ENCODE measurements around the gene SEC22B. TPM values are rescaled to one million over a fixed set of nuclear protein-coding genes. Genes with fewer than 3 reads are reported as not detected.
"Not testable (repeated sequence)": the region's sequence is repeated elsewhere in the genome, so short reads cannot be mapped to it uniquely, and the experiment has no call there.

Gene SEC22B
- polyA plus RNA-seq, 1 of the 3 experiments (the other 2 are of a cell fraction): 15.2 TPM

GRCh38 chr1:120158495-120158894, 17.8 kb downstream of the SEC22B start:
- H3K4me3 ChIP-seq (ENCODE audit: low read depth in 2 of 2, low read length in 1 of 2); H3K9me3 ChIP-seq; H3K27me3 ChIP-seq (ENCODE audit: insufficient read depth); CTCF ChIA-PET; H3K27ac ChIP-seq (ENCODE audit: low read depth in 2 of 2, low read length in 1 of 2); H3K9ac ChIP-seq; H3K9me2 ChIP-seq; DNase-seq; H3K4me2 ChIP-seq; H3K36me3 ChIP-seq (replicated peaks in 1 of 2; ENCODE audit: control insufficient read depth in 1 of 2, insufficient read depth in 2 of 2, low read length in 1 of 2); H3F3A ChIP-seq (replicated peaks; ENCODE audit: insufficient read depth); H3K4me1 ChIP-seq (ENCODE audit: control insufficient read depth in 1 of 2, insufficient read depth in 2 of 2, low read depth in 1 of 2, low read length in 1 of 2); POLR2A ChIA-PET; H3K79me2 ChIP-seq (ENCODE audit: insufficient read depth); H2AFZ ChIP-seq (ENCODE audit: low read depth); H4K20me1 ChIP-seq (ENCODE audit: insufficient read depth): not testable (repeated sequence)
- WGBS (ENCODE audit: low lambda C conversion rate): no CpG with 5 or more reads among the region's 1 CpG

DNA sequence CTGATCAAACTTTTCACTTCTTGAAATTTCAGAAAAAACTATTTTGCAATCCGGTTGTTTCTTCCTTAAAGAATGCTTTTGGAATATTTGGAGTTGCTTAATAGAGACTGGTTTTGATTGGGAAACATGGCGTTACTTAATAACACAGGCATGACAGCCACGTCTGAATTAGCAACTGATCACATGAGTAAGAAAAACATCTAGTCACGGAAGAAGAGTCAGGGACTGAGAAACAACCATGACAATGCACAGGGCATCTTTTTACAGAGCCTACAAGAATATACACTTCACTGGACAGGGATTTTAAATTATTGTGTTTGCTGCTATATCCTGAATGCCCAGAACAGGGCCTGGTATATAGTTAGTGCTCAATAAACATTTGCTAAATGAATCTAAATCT, 18.2 kb downstream of the SEC22B start:
- H3K4me2 ChIP-seq; H4K20me1 ChIP-seq (ENCODE audit: insufficient read depth); H2AFZ ChIP-seq (ENCODE audit: low read depth); H3K4me3 ChIP-seq (ENCODE audit: low read depth in 2 of 2, low read length in 1 of 2); H3K9me3 ChIP-seq; H3K79me2 ChIP-seq (ENCODE audit: insufficient read depth); DNase-seq; CTCF ChIA-PET; H3K36me3 ChIP-seq (replicated peaks in 1 of 2; ENCODE audit: control insufficient read depth in 1 of 2, insufficient read depth in 2 of 2, low read length in 1 of 2); H3F3A ChIP-seq (replicated peaks; ENCODE audit: insufficient read depth); H3K4me1 ChIP-seq (ENCODE audit: control insufficient read depth in 1 of 2, insufficient read depth in 2 of 2, low read depth in 1 of 2, low read length in 1 of 2); H3K27me3 ChIP-seq (ENCODE audit: insufficient read depth); H3K9me2 ChIP-seq; H3K27ac ChIP-seq (ENCODE audit: low read depth in 2 of 2, low read length in 1 of 2); POLR2A ChIA-PET; H3K9ac ChIP-seq: not testable (repeated sequence)
- WGBS (ENCODE audit: low lambda C conversion rate): no CpG with 5 or more reads among the region's 4 CpGs

DNA sequence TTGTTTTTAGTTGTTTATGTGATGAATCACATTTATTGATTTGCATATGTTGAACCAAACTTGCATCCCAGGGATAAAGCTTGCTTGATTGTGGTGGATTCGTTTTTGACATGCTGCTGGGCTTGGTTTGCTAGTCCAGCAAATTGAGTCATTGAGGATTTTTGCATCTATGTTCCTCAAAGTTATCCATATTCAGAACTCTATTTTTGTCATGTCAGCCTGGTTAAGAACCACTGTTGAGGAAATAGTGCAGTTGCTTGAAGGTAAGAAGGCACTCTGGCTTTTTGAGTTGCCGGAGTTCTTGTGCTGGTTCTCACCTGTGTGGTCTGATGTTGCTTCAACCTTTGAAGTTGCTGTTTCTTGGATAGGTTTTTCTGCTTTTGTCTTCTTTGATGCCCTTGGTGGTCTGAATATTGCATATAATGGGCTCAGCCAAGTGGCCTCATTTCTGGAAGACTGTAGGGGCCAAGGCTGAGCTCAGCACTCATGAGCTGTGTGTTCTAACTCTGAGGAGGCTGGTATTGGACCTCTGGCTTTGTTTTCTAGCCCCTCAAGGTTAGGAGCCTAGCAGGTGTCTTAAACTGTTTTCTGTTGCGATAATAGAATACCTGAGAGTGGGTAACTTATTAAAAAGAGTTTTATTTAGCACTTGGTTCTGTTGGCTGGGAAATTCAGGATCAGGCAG, 26.0 kb downstream of the SEC22B start:
- DNase-seq; H3K4me1 ChIP-seq (ENCODE audit: control insufficient read depth in 1 of 2, insufficient read depth in 2 of 2, low read depth in 1 of 2, low read length in 1 of 2); H4K20me1 ChIP-seq (ENCODE audit: insufficient read depth); H3K4me3 ChIP-seq (ENCODE audit: low read depth in 2 of 2, low read length in 1 of 2); H3K79me2 ChIP-seq (ENCODE audit: insufficient read depth); POLR2A ChIA-PET; H3K9me2 ChIP-seq; H3K27ac ChIP-seq (ENCODE audit: low read depth in 2 of 2, low read length in 1 of 2); H3K9me3 ChIP-seq; H3K36me3 ChIP-seq (replicated peaks in 1 of 2; ENCODE audit: control insufficient read depth in 1 of 2, insufficient read depth in 2 of 2, low read length in 1 of 2); H3K27me3 ChIP-seq (ENCODE audit: insufficient read depth); H2AFZ ChIP-seq (ENCODE audit: low read depth); CTCF ChIA-PET; H3K4me2 ChIP-seq; H3F3A ChIP-seq (replicated peaks; ENCODE audit: insufficient read depth); H3K9ac ChIP-seq: not testable (repeated sequence)
- no CpG with 5 or more reads among the region's 3 CpGs for WGBS (ENCODE audit: low lambda C conversion rate)

- H3K9me2 ChIP-seq; DNase-seq; H3K27ac ChIP-seq (ENCODE audit: low read depth in 2 of 2, low read length in 1 of 2); H3K4me1 ChIP-seq (ENCODE audit: control insufficient read depth in 1 of 2, insufficient read depth in 2 of 2, low read depth in 1 of 2, low read length in 1 of 2); POLR2A ChIA-PET; CTCF ChIA-PET; H4K20me1 ChIP-seq (ENCODE audit: insufficient read depth); H3K27me3 ChIP-seq (ENCODE audit: insufficient read depth); H3K36me3 ChIP-seq (replicated peaks in 1 of 2; ENCODE audit: control insufficient read depth in 1 of 2, insufficient read depth in 2 of 2, low read length in 1 of 2); H3K4me3 ChIP-seq (ENCODE audit: low read depth in 2 of 2, low read length in 1 of 2); H3K9ac ChIP-seq; H3K9me3 ChIP-seq; H3K4me2 ChIP-seq; H3F3A ChIP-seq (replicated peaks; ENCODE audit: insufficient read depth); H2AFZ ChIP-seq (ENCODE audit: low read depth); H3K79me2 ChIP-seq (ENCODE audit: insufficient read depth): not testable (repeated sequence)
Measured at GRCh38 chr1:120149420-120150059, 26.8 kb downstream of the SEC22B start.
